Body of pancreas (tissue), 4 donors: Measurements from ENCODE around the gene KIF1B. TPM values are rescaled to one million over a fixed set of nuclear protein-coding genes. Genes with fewer than 3 reads are reported as not detected.
"Not testable (repeated sequence)": the region's sequence is repeated elsewhere in the genome, so short reads cannot be mapped to it uniquely, and the experiment has no call there.

ENCODE experiments used
- ATAC-seq: fragments of 150-250 bp; one replicate; pipeline ENCODE4 v1.9.1; 2016
- DNase-seq, 4 donors: peaks; one replicate each; pipeline ENCODE4 v3.0.0-alpha.2; 2019
- H3K27ac ChIP-seq, 4 donors: fragments of 200-600 bp; sonication (generic); 1 replicate in 3 of 4; 2 replicates in 1 of 4; pipeline versions ENCODE4 v1.5.1 to v1.6.1; 2016 to 2019; ENCODE audit warnings: mild to moderate bottlenecking in 1 of 4, mixed read lengths in 1 of 4, moderate library complexity in 1 of 4
- H3K27me3 ChIP-seq, 2 donors: fragments of 200-600 bp; sonication (generic); one replicate each; pipeline ENCODE4 v1.6.0; 2016; ENCODE audit warnings: mild to moderate bottlenecking in 1 of 2
- H3K36me3 ChIP-seq, 2 donors: fragments of 200-600 bp; sonication (generic); replicated peaks in 1 of 2; 2 replicates each; pipeline ENCODE4 v1.5.1; 2016; ENCODE audit warnings: low read depth in 2 of 2; ENCODE audit not compliant: insufficient read depth in 1 of 2
- H3K4me1 ChIP-seq: fragments of 200-600 bp; sonication (generic); one replicate; pipeline ENCODE4 v1.6.0; 2016
- H3K4me3 ChIP-seq, 2 donors: fragments of 200-600 bp; sonication (generic); 1 replicate in 1 of 2; 2 replicates in 1 of 2; pipeline ENCODE4 v1.5.1; 2016 to 2019
- H3K9me3 ChIP-seq, 3 donors: fragments of 200-600 bp; sonication (generic); 1 replicate in 2 of 3; 2 replicates in 1 of 3; pipeline ENCODE4 v1.5.1; 2016
- CTCF ChIP-seq, 7 experiments: fragments of 450-650 bp in 4 of 7; fragments of 200-600 bp in 3 of 7; sonication (generic) in 3 of 7; IDR thresholded peaks; one replicate each; pipeline ENCODE4 v1.5.1; 2016 to 2019; ENCODE audit warnings: antibody characterized with exemption in 7 of 7
- POLR2A ChIP-seq, 3 donors: fragments of 450-650 bp; IDR thresholded peaks; one replicate each; pipeline ENCODE4 v1.6.1; 2016; ENCODE audit warnings: antibody characterized with exemption in 3 of 3, mild to moderate bottlenecking in 2 of 3
- WGBS, 2 donors: methylation state at CpG; one replicate each; pipeline ENCODE4 v1.1.5; 2017; 5-methylcytosine and 5-hydroxymethylcytosine counted together
- intact Hi-C: fragments of 100-400 bp; cut with DNase I; formaldehyde crosslinking; loops from one replicate; pipeline ENCODE4 v1.15.1; 2023
- total RNA-seq, 2 donors: library from RNA; depleted of rRNA; stranded (reverse); fragments of >200 nt; gene quantifications; one replicate each; pipeline ENCODE4 v1.1.0, GENCODE V29; 2016

The KIF1B gene
- total RNA-seq, 2 donors from 2014 or later = 39.2 to 46.8 TPM

- TF ChIP-seq POLR2A (IDR thresholded peaks at IDR 0.05) = no peak
- no peak for TF ChIP-seq CTCF (IDR thresholded peaks at IDR 0.05)
- no peaks in the 10 kb centered on the region for H3K36me3 ChIP-seq
- no peak overlapping the region for H3K27ac ChIP-seq
- no peaks in the 10 kb centered on the region for H3K9me3 ChIP-seq
- no peak overlapping the region for H3K4me3 ChIP-seq
- DNase-seq = no peak
- H3K27me3 ChIP-seq = no peaks in the 10 kb centered on the region
- H3K4me1 ChIP-seq = peaks cover 17% of the 10 kb centered on the region
- 84 to 88% methylated on average over 7 of the region's 7 CpGs for WGBS, 2 donors
- intact Hi-C loops = no loop called here
- ATAC-seq = no peak
Measured at GRCh38 chr1:10250663-10251062, 40.3 kb downstream of the KIF1B start.

GRCh38 chr1:10251325-10252108 is 41.1 kb downstream of the KIF1B start:
- 89 to 91% methylated on average over 9 of the region's 9 CpGs for WGBS, 2 donors
- ATAC-seq, H3K4me3 ChIP-seq, H3K9me3 ChIP-seq, H3K36me3 ChIP-seq, H3K27me3 ChIP-seq, intact Hi-C loops, DNase-seq, H3K27ac ChIP-seq: not testable (repeated sequence)
- peaks cover 17% of the 10 kb centered on the region for H3K4me1 ChIP-seq

- Histone ChIP-seq H3K36me3 (no peaks in the 10 kb centered on the region), H3K4me3 (no peak overlapping the region), H3K9me3 (no peaks in the 10 kb centered on the region), H3K27me3 (no peaks in the 10 kb centered on the region), H3K27ac (no peak overlapping the region), H3K4me1 (peaks cover 26% of the 10 kb centered on the region)
- 94 to 99% methylated on average over 6 of the region's 6 CpGs for WGBS, 2 donors
- intact Hi-C loops = no loop called here
- no peak for ATAC-seq
- DNase-seq = no peak
- TF ChIP-seq POLR2A (IDR thresholded peaks at IDR 0.05) (no peak), CTCF (IDR thresholded peaks at IDR 0.05) (no peak)
Measured at GRCh38 chr1:10252508-10252907, 42.1 kb downstream of the KIF1B start.

- intact Hi-C loops = no loop called here
- Histone ChIP-seq H3K4me1 (peaks cover 32% of the 10 kb centered on the region), H3K9me3 (no peaks in the 10 kb centered on the region), H3K27me3 (no peaks in the 10 kb centered on the region), H3K36me3 (no peaks in the 10 kb centered on the region), H3K4me3 (no peak overlapping the region), H3K27ac (peak overlapping the region in 3 of 4 donors; percentile 36 to 54 (median 43))
- no peak for TF ChIP-seq POLR2A (IDR thresholded peaks at IDR 0.05)
- TF ChIP-seq CTCF (IDR thresholded peaks at IDR 0.05) = no peak
- 94 to 100% methylated on average over 1 of the region's 1 CpG for WGBS, 2 donors
- DNase-seq (no peak), ATAC-seq (no peak)
Measured at GRCh38 chr1:10253149-10253548, 42.8 kb downstream of the KIF1B start.

- intact Hi-C loops = no loop called here
- Histone ChIP-seq H3K27me3 (no peaks in the 10 kb centered on the region), H3K27ac (peak overlapping the region; percentile 18 to 54 (median 40)), H3K4me1 (peaks cover 35% of the 10 kb centered on the region), H3K9me3 (no peaks in the 10 kb centered on the region), H3K4me3 (no peak overlapping the region), H3K36me3 (peaks cover 0 to 2% of the 10 kb centered on the region in 2 donors)
- DNase-seq (peak; percentile 20 to 64 (median 34)), ATAC-seq (peak; percentile 91)
- TF ChIP-seq POLR2A (IDR thresholded peaks at IDR 0.05) (no peak), CTCF (IDR thresholded peaks at IDR 0.05) (no peak)
- 5 to 7% methylated on average over 3 of the region's 3 CpGs for WGBS, 2 donors
Measured at GRCh38 chr1:10253755-10254154, 43.4 kb downstream of the KIF1B start.
